Measurements from ENCODE around the gene CD244.

The CD244 gene

DNA sequence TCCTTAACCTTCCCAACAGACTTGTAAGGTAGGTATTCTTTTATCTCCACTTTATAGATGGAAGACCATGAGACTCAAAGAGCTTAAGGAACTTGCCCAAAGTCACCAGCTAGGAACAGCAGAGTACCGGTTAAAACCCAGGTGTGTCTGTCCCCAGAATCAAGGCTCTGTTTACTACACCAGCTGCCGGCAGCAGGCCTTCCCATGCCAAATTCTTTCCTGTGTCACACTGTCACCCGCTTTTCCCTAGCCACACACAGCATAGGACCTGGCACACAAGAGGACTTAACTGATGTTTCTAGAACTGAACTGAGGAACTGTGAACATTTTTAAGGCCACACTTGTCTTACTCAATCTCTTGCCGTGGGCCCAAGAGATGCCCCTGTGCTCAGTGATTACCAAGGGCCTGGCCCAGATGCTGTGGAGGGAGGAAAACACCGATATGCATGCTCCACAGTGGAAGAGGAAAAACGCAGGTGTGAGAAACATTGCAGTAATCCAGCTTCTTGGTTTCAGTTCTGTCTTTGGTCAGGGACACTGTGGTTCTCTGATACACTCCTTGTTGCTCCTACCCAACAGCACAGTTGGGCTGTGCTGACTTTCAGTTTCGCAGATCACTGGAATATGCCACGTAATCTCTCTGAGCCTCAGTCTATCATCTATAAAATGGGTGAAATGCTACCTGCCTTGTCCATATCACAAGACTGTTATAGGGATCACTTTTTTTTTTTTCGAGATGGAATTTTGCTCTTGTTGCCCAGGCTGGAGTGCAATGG is 80.6 kb downstream of the CD244 start:
- CTCF ChIA-PET, result no interaction called here
- no peak for DNase-seq (ENCODE audit: low read depth, low spot score)
- POLR2A ChIA-PET, result no interaction called here

DNA sequence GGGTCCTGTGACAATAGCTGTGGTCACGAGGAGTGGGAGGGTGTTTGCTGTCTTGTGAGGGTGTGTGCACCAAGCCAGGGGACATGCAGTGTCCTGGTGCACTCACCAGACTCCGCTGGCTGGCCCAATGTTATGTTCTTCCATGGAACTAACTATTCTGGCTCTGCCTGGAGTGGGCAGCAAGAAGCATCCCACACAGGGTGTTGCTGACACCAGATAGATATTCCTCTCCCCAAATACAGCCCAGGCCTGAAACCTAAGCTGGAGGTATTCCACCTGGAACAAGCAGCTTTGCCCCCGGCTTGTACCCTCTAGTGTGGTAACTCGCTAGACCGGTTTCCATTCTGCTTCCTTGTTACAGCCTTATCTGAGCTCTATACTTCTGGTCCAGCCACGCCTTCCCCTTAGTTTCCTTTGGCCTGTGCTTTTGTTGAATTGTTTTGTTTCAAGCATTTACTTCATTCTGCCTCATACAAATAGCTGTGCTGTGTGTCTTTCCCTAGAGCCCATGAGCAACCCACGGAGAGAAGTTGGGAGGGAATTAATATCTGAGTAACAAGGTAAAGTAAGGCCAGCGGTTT is 81.4 kb downstream of the CD244 start:
- ChIA-PET CTCF (no interaction called here), POLR2A (no interaction called here)
- no peak for DNase-seq (ENCODE audit: low read depth, low spot score)
- H3K4me3 ChIP-seq (ENCODE audit: low read depth, low read length), result no peak overlapping the region
- TF ChIP-seq, protein P1, sequence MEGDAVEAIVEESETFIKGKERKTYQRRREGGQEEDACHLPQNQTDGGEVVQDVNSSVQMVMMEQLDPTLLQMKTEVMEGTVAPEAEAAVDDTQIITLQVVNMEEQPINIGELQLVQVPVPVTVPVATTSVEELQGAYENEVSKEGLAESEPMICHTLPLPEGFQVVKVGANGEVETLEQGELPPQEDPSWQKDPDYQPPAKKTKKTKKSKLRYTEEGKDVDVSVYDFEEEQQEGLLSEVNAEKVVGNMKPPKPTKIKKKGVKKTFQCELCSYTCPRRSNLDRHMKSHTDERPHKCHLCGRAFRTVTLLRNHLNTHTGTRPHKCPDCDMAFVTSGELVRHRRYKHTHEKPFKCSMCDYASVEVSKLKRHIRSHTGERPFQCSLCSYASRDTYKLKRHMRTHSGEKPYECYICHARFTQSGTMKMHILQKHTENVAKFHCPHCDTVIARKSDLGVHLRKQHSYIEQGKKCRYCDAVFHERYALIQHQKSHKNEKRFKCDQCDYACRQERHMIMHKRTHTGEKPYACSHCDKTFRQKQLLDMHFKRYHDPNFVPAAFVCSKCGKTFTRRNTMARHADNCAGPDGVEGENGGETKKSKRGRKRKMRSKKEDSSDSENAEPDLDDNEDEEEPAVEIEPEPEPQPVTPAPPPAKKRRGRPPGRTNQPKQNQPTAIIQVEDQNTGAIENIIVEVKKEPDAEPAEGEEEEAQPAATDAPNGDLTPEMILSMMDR (IDR thresholded peaks at IDR 0.05; ENCODE audit: insufficient read depth, low read length, missing control alignments), result no peak

More for the DNA sequence above, 80.6 kb downstream of the CD244 start:
- no peak overlapping the region for H3K4me3 ChIP-seq (ENCODE audit: low read depth, low read length)
- TF ChIP-seq, protein P1 (IDR thresholded peaks at IDR 0.05; ENCODE audit: insufficient read depth, low read length, missing control alignments), result no peak

DNA sequence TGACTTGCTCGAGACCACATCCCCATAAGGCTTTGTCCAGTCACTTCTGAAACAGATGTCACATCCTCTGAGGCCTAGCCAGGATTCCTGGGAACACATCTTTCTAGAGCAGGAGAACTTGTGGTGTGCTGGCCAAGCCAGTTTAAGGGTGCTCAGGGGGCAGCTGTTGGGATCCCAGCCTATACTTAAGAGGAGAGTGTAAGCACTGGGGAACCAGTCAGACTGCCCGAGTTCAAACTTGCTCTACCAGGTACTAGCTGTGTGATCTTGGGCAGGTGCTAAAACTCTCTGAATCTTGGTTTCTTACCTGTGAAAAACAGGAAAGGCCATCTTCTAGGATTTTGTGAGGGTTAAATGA is 82.3 kb downstream of the CD244 start:
- CTCF ChIA-PET, result interaction anchor here (1.1 kb wide), 1 partner anchor 18 kb away, joined by 3 read pairs; no protein-coding TSS in a partner anchor
- POLR2A ChIA-PET, result no interaction called here
- no peak for DNase-seq (ENCODE audit: low read depth, low spot score)
- TF ChIP-seq, protein P1 (IDR thresholded peaks at IDR 0.05; ENCODE audit: insufficient read depth, low read length, missing control alignments), result no peak
- H3K4me3 ChIP-seq (ENCODE audit: low read depth, low read length), result no peak overlapping the region

Measured in AG04449 (cell line).